ENCODE results near the gene RAET1G. TPM values are rescaled to one million over a fixed set of nuclear protein-coding genes. Genes with fewer than 3 reads are reported as not detected.
"Not testable (repeated sequence)": the region's sequence is repeated elsewhere in the genome, so short reads cannot be mapped to it uniquely, and the experiment has no call there.

RAET1G gene, protein sequence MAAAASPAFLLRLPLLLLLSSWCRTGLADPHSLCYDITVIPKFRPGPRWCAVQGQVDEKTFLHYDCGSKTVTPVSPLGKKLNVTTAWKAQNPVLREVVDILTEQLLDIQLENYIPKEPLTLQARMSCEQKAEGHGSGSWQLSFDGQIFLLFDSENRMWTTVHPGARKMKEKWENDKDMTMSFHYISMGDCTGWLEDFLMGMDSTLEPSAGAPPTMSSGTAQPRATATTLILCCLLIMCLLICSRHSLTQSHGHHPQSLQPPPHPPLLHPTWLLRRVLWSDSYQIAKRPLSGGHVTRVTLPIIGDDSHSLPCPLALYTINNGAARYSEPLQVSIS
- total RNA-seq, result not detected
- not detected for polyA plus RNA-seq (2013, experiment 1 of 2)
- not detected for polyA plus RNA-seq (2013, experiment 2 of 2)
- long read RNA-seq, experiment 1, result 0 reads
- long read RNA-seq, experiment 2, result 0 reads
- long read RNA-seq, experiment 3, result 0 reads
- long read RNA-seq, experiment 4, result 0 reads

DNA sequence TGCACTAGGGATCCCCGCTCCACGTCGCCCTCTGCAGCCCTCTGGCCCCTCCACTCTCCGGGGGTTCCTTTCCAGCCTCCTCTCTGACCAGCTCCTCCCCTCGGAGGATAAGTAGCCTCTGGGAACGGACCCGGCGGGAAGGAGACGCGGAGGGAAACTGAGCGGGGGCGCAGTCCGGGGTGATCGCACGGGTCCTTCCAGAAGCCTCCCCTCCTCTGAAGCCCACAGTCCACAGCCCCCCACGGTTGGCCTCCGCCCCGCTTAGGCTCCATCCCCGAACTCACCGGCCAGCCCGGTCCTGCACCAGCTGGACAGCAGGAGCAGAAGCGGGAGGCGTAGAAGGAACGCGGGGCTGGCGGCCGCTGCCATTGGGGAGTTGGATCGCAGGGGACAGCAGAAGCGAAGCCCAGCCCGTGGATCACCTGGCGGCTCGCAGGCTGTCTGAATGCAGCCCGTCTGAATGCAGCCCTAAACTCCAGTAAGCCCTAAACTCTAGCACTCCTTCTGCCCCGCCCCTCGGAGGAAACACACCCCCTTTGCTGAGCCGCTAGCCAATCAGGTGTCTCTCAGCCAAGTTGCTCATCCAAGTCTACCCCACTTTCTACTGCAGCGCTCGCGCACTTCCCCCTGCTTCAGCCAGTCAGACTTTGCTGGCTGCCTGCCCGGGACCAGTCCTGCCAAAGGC, at the start of gene RAET1G:
Gene RAET1G (minus strand): TSS at position 480 of the 685 bp plus-strand sequence. CDS start 111 bp downstream, at position 369.
- Mint-ChIP-seq H3K4me3 (peak within 1 kb of the TSS; percentile 60), H3K9me3 (peaks cover 6% of the 10 kb centered on the region), H3K27me3 (ENCODE audit: insufficient read depth) (peaks cover 90% of the 10 kb centered on the region), H3K27ac (no peak within 1 kb of the TSS), H3K36me3 (ENCODE audit: low read depth) (no peaks in the 10 kb centered on the region), H3K4me1 (peaks cover 3% of the 10 kb centered on the region)
- H3K9me3 ChIP-seq (ENCODE audit: control insufficient read depth, low read length), result no peaks in the 10 kb centered on the region
- peak within 1 kb of the TSS; percentile 70 for H3K4me3 ChIP-seq (ENCODE audit: low read length)
- no peak within 1 kb of the TSS for H3K9ac ChIP-seq (ENCODE audit: extremely low read depth, low read length, poor library complexity, severe bottlenecking)
- H3K27ac ChIP-seq (ENCODE audit: low read depth, low read length), result no peak within 1 kb of the TSS
- peak; percentile 97 for DNase-seq
- no peaks in the 10 kb centered on the region for H3K36me3 ChIP-seq (ENCODE audit: control insufficient read depth, insufficient read depth, low read length)
- TF ChIP-seq, protein P1, sequence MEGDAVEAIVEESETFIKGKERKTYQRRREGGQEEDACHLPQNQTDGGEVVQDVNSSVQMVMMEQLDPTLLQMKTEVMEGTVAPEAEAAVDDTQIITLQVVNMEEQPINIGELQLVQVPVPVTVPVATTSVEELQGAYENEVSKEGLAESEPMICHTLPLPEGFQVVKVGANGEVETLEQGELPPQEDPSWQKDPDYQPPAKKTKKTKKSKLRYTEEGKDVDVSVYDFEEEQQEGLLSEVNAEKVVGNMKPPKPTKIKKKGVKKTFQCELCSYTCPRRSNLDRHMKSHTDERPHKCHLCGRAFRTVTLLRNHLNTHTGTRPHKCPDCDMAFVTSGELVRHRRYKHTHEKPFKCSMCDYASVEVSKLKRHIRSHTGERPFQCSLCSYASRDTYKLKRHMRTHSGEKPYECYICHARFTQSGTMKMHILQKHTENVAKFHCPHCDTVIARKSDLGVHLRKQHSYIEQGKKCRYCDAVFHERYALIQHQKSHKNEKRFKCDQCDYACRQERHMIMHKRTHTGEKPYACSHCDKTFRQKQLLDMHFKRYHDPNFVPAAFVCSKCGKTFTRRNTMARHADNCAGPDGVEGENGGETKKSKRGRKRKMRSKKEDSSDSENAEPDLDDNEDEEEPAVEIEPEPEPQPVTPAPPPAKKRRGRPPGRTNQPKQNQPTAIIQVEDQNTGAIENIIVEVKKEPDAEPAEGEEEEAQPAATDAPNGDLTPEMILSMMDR (conservative IDR thresholded peaks at IDR 0.05), result peak; percentile 13
- peaks cover 94% of the 10 kb centered on the region for H3K27me3 ChIP-seq (ENCODE audit: control insufficient read depth, insufficient read depth, low read length, poor library complexity, severe bottlenecking)
- H3K4me1 ChIP-seq (ENCODE audit: control insufficient read depth, insufficient read depth, low read length), result no peaks in the 10 kb centered on the region
- WGBS, 2 experiments (ENCODE audit: insufficient coverage in 1 of 2, insufficient read length in 1 of 2), result 1 to 2% methylated on average over 11 to 40 of the region's 40 CpGs

DNA sequence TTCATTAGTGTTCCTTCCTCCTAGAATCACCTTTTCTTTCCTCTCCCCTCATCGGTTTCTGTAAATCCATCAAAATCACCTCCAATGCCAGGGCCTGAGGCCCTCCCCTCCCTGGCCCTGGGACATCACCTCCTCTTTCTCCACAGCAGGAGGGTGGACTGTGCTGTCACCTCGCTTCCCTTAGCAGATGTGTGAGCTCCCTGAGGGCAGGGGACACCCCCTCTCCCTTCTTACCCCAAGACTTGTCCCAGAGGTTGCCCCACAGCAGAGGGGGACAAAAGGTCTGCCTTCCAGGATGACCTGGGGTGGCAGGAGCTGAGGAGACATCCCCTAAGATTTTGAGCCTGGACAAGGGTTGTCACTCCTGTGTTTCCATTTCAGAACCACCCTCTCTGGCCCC, 46.7 kb upstream of the RAET1G start:
- H3K9me3 ChIP-seq (ENCODE audit: control insufficient read depth, low read length), result no peaks in the 10 kb centered on the region
- Mint-ChIP-seq H3K4me3 (no peak overlapping the region), H3K4me1 (peaks cover 4% of the 10 kb centered on the region), H3K27ac (no peak overlapping the region), H3K9me3 (no peaks in the 10 kb centered on the region), H3K27me3 (ENCODE audit: insufficient read depth) (peaks cover 95% of the 10 kb centered on the region), H3K36me3 (ENCODE audit: low read depth) (no peaks in the 10 kb centered on the region)
- H3K36me3 ChIP-seq (ENCODE audit: control insufficient read depth, insufficient read depth, low read length), result no peaks in the 10 kb centered on the region
- 77% methylated on average over 2 of the region's 2 CpGs; no CpG with 5 or more reads in 1 of the 2 experiments for WGBS, 2 experiments (ENCODE audit: insufficient coverage in 1 of 2, insufficient read length in 1 of 2)
- no peak overlapping the region for H3K4me3 ChIP-seq (ENCODE audit: low read length)
- DNase-seq, result no peak
- no peak overlapping the region for H3K9ac ChIP-seq (ENCODE audit: extremely low read depth, low read length, poor library complexity, severe bottlenecking)
- no peaks in the 10 kb centered on the region for H3K4me1 ChIP-seq (ENCODE audit: control insufficient read depth, insufficient read depth, low read length)
- peaks cover 99% of the 10 kb centered on the region for H3K27me3 ChIP-seq (ENCODE audit: control insufficient read depth, insufficient read depth, low read length, poor library complexity, severe bottlenecking)
- H3K27ac ChIP-seq (ENCODE audit: low read depth, low read length), result no peak overlapping the region
- TF ChIP-seq, protein P1 (conservative IDR thresholded peaks at IDR 0.05), result no peak

DNA sequence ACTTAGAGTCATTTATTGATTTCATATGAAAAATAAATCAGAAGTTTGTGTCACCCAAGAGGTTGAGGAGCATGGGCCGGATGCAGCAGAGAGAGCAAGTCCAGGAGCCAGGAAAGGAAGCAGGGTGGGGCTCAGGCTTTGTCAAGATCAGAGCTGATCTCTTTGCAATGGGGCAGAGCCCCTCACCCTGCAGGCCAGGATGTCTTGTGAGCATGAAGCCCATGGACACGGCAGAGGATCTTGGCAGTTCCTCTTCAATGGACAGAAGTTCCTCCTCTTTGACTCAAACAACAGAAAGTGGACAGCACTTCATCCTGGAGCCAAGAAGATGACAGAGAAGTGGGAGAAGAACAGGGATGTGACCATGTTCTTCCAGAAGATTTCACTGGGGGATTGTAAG, 46.0 kb upstream of the RAET1G start:
- WGBS, 2 experiments (ENCODE audit: insufficient coverage in 1 of 2, insufficient read length in 1 of 2), result 88 to 93% methylated on average over 2 of the region's 2 CpGs
- not testable (repeated sequence) for H3K4me3 Mint-ChIP-seq; H3K27ac Mint-ChIP-seq; H3K4me1 ChIP-seq (ENCODE audit: control insufficient read depth, insufficient read depth, low read length); H3K9me3 ChIP-seq (ENCODE audit: control insufficient read depth, low read length); H3K36me3 ChIP-seq (ENCODE audit: control insufficient read depth, insufficient read depth, low read length); DNase-seq; H3K9ac ChIP-seq (ENCODE audit: extremely low read depth, low read length, poor library complexity, severe bottlenecking); H3K9me3 Mint-ChIP-seq; H3K36me3 Mint-ChIP-seq (ENCODE audit: low read depth); H3K4me3 ChIP-seq (ENCODE audit: low read length); H3K27ac ChIP-seq (ENCODE audit: low read depth, low read length)
- peaks cover 95% of the 10 kb centered on the region for H3K27me3 Mint-ChIP-seq (ENCODE audit: insufficient read depth)
- H3K4me1 Mint-ChIP-seq, result peaks cover 10% of the 10 kb centered on the region
- H3K27me3 ChIP-seq (ENCODE audit: control insufficient read depth, insufficient read depth, low read length, poor library complexity, severe bottlenecking), result peaks cover 99% of the 10 kb centered on the region

DNA sequence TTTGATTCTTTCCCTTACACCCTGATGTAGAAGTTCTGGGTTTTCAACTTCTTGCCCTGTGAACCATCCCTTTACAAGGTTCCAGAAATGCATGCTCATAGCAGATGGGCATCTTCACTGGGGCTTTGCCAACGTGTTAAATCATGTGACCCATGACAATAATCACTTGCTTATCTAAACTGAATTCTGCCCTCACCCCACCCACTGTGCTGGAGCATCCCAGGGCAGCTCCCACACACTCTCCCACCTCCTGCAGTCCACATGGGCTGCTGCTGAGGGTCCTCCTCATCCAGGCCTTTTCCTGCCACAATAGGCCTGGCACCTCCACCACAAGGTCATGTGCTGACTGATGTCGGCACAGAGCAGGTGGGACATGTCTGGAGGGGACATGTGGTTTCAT, 45.1 kb upstream of the RAET1G start:
- H3K36me3 ChIP-seq (ENCODE audit: control insufficient read depth, insufficient read depth, low read length); H3K27ac ChIP-seq (ENCODE audit: low read depth, low read length); H3K27ac Mint-ChIP-seq; H3K9me3 ChIP-seq (ENCODE audit: control insufficient read depth, low read length); H3K36me3 Mint-ChIP-seq (ENCODE audit: low read depth); H3K9me3 Mint-ChIP-seq; H3K4me3 Mint-ChIP-seq; DNase-seq; H3K9ac ChIP-seq (ENCODE audit: extremely low read depth, low read length, poor library complexity, severe bottlenecking); H3K4me3 ChIP-seq (ENCODE audit: low read length); H3K4me1 ChIP-seq (ENCODE audit: control insufficient read depth, insufficient read depth, low read length): not testable (repeated sequence)
- peaks cover 98% of the 10 kb centered on the region for H3K27me3 Mint-ChIP-seq (ENCODE audit: insufficient read depth)
- H3K4me1 Mint-ChIP-seq, result peaks cover 10% of the 10 kb centered on the region
- H3K27me3 ChIP-seq (ENCODE audit: control insufficient read depth, insufficient read depth, low read length, poor library complexity, severe bottlenecking), result peaks cover 99% of the 10 kb centered on the region
- WGBS, 2 experiments (ENCODE audit: insufficient coverage in 1 of 2, insufficient read length in 1 of 2), result 72 to 80% methylated on average over 2 of the region's 2 CpGs
